ENCODE data around the gene WNT16. TPM values are rescaled to one million over a fixed set of nuclear protein-coding genes. Genes with fewer than 3 reads are reported as not detected.

Gene WNT16
- polyA plus RNA-seq, 2 donors = 0.02 to 0.05 TPM

DNA sequence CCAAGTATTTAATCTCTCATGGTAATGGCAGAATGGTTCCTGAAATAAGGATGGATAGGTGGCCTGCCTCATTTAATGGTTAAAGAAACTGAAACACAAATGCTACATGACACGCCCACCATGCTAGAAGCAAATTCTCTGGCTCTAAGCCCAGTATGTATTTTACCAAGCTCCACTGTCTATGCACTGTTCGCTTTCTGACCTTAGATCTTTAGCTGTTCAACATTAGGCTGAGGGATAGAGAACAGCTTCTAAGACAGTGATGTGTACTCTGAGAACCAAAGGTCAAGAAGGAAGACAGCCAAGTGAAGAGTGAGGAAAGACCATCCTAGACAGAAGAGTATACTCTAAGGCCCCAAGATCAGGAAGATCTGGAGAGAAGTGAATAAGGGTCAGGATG, 40.7 kb downstream of the WNT16 start:
- Histone ChIP-seq H3K9me3 (ENCODE audit: control insufficient read depth in 2 of 2, insufficient read depth in 1 of 2, low read depth in 1 of 2, low read length in 1 of 2) (no peaks in the 10 kb centered on the region), H3K4me3 (ENCODE audit: low read depth in 1 of 2, low read length in 2 of 2) (no peak overlapping the region), H3K4me1 (ENCODE audit: control insufficient read depth in 2 of 2, insufficient read depth in 2 of 2, low read length in 1 of 2) (no peaks in the 10 kb centered on the region), H3K27ac (ENCODE audit: low read depth in 2 of 2, low read length in 1 of 2) (peak overlapping the region in 1 of 2 donors; percentile 17), H3K27me3 (ENCODE audit: control insufficient read depth in 1 of 2, insufficient read depth in 2 of 2, low read length in 2 of 2) (no peaks in the 10 kb centered on the region), H3K36me3 (ENCODE audit: control insufficient read depth in 2 of 2, insufficient read depth in 2 of 2, low read length in 1 of 2) (peaks cover 0 to 2% of the 10 kb centered on the region in 2 donors)
- WGBS, 2 donors = 27 to 42% methylated on average over 2 of the region's 2 CpGs

DNA sequence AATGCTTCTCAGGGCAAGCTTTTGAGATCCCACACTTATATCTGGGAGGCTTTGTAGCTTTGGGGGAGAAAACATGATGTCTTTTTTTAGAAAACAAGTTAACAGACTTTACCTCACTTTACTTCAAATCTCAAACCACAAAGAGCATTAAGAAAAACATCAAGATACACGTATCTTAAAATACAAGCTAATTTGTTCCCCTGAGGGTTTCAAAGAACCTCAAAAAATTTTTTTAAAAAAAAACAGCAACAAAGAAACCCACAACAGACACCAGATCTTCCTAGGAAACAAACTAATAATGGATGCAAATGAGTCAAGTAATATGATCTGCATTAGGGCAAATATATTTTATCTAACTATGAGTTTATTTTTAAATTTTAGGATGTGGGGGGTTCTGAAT, 42.6 kb downstream of the WNT16 start:
- H3K27me3 ChIP-seq (ENCODE audit: control insufficient read depth in 1 of 2, insufficient read depth in 2 of 2, low read length in 2 of 2) = no peaks in the 10 kb centered on the region
- no peaks in the 10 kb centered on the region for H3K9me3 ChIP-seq (ENCODE audit: control insufficient read depth in 2 of 2, insufficient read depth in 1 of 2, low read depth in 1 of 2, low read length in 1 of 2)
- no peak overlapping the region for H3K27ac ChIP-seq (ENCODE audit: low read depth in 2 of 2, low read length in 1 of 2)
- H3K4me3 ChIP-seq (ENCODE audit: low read depth in 1 of 2, low read length in 2 of 2) = no peak overlapping the region
- peaks cover 0 to 6% of the 10 kb centered on the region in 2 donors for H3K36me3 ChIP-seq (ENCODE audit: control insufficient read depth in 2 of 2, insufficient read depth in 2 of 2, low read length in 1 of 2)
- H3K4me1 ChIP-seq (ENCODE audit: control insufficient read depth in 2 of 2, insufficient read depth in 2 of 2, low read length in 1 of 2) = no peaks in the 10 kb centered on the region
- 70 to 74% methylated on average over 1 of the region's 1 CpG for WGBS, 2 donors

DNA sequence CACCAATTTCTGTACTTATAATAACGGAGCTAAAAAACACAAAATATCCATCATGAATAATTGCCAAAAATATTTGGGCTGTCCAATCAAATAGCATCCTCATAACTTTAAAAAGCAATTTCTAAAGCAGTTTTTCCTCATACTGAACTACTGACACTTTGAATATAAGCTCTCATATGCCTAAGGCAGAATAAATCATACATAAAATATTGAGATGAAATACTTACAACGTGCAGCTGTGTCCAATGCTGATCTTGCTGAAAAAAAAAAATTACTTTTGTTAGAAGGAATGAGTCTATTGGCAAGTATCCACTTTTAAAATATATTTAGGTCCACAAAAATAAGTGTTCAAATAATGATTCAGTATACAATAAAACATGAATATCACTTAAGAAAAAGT, 43.1 kb downstream of the WNT16 start:
- H3K27ac ChIP-seq (ENCODE audit: low read depth in 2 of 2, low read length in 1 of 2) = no peak overlapping the region
- no peaks in the 10 kb centered on the region for H3K27me3 ChIP-seq (ENCODE audit: control insufficient read depth in 1 of 2, insufficient read depth in 2 of 2, low read length in 2 of 2)
- H3K4me3 ChIP-seq (ENCODE audit: low read depth in 1 of 2, low read length in 2 of 2) = no peak overlapping the region
- peaks cover 0 to 9% of the 10 kb centered on the region in 2 donors for H3K36me3 ChIP-seq (ENCODE audit: control insufficient read depth in 2 of 2, insufficient read depth in 2 of 2, low read length in 1 of 2)
- no peaks in the 10 kb centered on the region for H3K9me3 ChIP-seq (ENCODE audit: control insufficient read depth in 2 of 2, insufficient read depth in 1 of 2, low read depth in 1 of 2, low read length in 1 of 2)
- WGBS, 2 donors = 60 to 63% methylated on average over 2 of the region's 2 CpGs
- H3K4me1 ChIP-seq (ENCODE audit: control insufficient read depth in 2 of 2, insufficient read depth in 2 of 2, low read length in 1 of 2) = no peaks in the 10 kb centered on the region

DNA sequence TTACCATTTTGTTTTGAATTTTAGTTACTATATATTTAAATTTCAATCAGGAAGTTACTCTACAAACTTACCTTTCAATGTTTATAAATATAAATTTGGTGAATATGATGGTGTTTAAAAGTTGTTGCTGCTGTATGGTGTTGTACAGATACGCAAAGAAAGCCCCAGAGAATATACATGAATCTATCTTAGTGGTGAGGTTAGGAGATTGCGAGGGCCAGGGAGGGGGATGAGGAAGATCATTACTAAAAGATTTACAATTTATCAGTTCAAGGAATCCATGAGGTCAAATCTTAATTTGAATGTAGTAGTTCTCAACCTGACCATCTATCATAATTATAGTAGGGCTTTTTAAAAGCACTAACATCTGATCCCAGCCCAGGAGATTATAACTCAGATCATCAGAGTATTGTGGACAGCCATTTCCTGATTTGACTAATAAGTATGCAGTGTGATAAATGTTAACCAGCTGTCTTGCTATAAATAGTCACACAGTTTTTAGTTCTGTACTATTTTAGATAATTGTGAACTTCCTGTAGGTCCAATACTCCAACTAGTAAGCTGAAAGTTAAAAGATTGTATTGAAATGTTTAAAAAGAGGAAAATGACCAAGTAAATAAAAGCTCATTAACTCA, 43.7 kb downstream of the WNT16 start:
- Histone ChIP-seq H3K4me3 (ENCODE audit: low read depth in 1 of 2, low read length in 2 of 2) (no peak overlapping the region), H3K9me3 (ENCODE audit: control insufficient read depth in 2 of 2, insufficient read depth in 1 of 2, low read depth in 1 of 2, low read length in 1 of 2) (no peaks in the 10 kb centered on the region), H3K4me1 (ENCODE audit: control insufficient read depth in 2 of 2, insufficient read depth in 2 of 2, low read length in 1 of 2) (no peaks in the 10 kb centered on the region), H3K27me3 (ENCODE audit: control insufficient read depth in 1 of 2, insufficient read depth in 2 of 2, low read length in 2 of 2) (no peaks in the 10 kb centered on the region), H3K27ac (ENCODE audit: low read depth in 2 of 2, low read length in 1 of 2) (no peak overlapping the region), H3K36me3 (ENCODE audit: control insufficient read depth in 2 of 2, insufficient read depth in 2 of 2, low read length in 1 of 2) (peaks cover 0 to 11% of the 10 kb centered on the region in 2 donors)
- WGBS, 2 donors = 87 to 91% methylated on average over 2 of the region's 2 CpGs

DNA sequence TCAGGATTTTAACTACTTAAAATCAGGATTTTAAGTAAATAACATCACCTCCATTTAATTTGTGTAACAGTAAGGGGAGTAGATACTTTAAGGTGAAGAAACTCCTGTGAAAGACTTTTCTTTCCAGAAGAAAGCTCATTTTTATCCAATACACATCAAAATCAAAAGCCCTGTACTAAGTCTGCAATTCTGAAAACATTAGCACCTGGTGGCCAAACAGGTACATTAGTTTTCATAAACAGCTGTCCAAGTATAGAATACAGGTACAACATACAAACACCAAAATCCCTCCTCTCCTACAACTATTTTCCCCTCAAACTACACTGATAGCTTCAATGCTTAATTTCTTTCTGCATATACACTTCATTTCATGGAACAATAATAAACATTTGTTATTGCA, 44.4 kb downstream of the WNT16 start:
- H3K4me3 ChIP-seq (ENCODE audit: low read depth in 1 of 2, low read length in 2 of 2) = no peak overlapping the region
- H3K27ac ChIP-seq (ENCODE audit: low read depth in 2 of 2, low read length in 1 of 2) = no peak overlapping the region
- no peaks in the 10 kb centered on the region for H3K9me3 ChIP-seq (ENCODE audit: control insufficient read depth in 2 of 2, insufficient read depth in 1 of 2, low read depth in 1 of 2, low read length in 1 of 2)
- H3K4me1 ChIP-seq (ENCODE audit: control insufficient read depth in 2 of 2, insufficient read depth in 2 of 2, low read length in 1 of 2) = no peaks in the 10 kb centered on the region
- no peaks in the 10 kb centered on the region for H3K27me3 ChIP-seq (ENCODE audit: control insufficient read depth in 1 of 2, insufficient read depth in 2 of 2, low read length in 2 of 2)
- peaks cover 0 to 9% of the 10 kb centered on the region in 2 donors for H3K36me3 ChIP-seq (ENCODE audit: control insufficient read depth in 2 of 2, insufficient read depth in 2 of 2, low read length in 1 of 2)

DNA sequence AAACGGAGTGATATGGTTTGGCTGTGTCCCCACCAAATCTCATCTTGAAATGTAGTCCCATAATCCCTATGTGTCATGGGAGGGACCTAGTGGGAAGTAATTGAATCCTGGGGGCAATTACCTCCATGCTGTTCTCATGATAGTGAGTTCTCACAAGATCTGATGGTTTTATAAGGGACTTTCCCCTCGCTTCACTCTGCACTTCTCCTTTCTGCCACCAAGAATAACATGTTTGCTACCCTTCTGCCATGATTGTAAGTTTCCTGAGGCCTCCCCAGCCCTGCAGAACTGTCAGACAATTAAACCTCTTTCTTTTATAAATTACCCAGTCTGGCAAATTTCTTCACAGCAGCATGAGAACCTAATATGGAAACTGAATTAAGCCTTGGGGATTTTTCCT, 48.2 kb downstream of the WNT16 start:
- H3K9me3 ChIP-seq (ENCODE audit: control insufficient read depth in 2 of 2, insufficient read depth in 1 of 2, low read depth in 1 of 2, low read length in 1 of 2) = no peaks in the 10 kb centered on the region
- no peak overlapping the region for H3K4me3 ChIP-seq (ENCODE audit: low read depth in 1 of 2, low read length in 2 of 2)
- H3K36me3 ChIP-seq (ENCODE audit: control insufficient read depth in 2 of 2, insufficient read depth in 2 of 2, low read length in 1 of 2) = peaks cover 0 to 10% of the 10 kb centered on the region in 2 donors
- no peaks in the 10 kb centered on the region for H3K27me3 ChIP-seq (ENCODE audit: control insufficient read depth in 1 of 2, insufficient read depth in 2 of 2, low read length in 2 of 2)
- no peak overlapping the region for H3K27ac ChIP-seq (ENCODE audit: low read depth in 2 of 2, low read length in 1 of 2)
- WGBS, 2 donors = 90 to 97% methylated on average over 2 of the region's 2 CpGs
- H3K4me1 ChIP-seq (ENCODE audit: control insufficient read depth in 2 of 2, insufficient read depth in 2 of 2, low read length in 1 of 2) = no peaks in the 10 kb centered on the region

DNA sequence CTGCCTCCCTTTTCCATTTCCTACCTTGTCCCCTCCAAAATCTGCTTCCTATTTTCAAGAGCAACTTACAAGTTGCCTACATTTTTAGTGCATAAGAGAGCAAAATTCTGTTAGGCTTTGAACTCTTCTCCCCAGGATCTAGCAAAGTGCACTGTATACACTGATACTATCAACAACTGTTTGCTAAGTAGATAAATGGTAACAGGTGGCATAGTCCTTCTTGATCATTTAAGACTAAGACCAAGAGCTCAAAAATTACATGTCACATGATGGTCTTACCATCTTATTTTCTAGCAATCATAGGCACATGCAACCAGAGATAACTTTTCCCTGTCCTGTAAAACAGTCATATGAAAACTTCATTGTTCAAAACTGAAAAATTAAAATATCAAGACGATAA, 51.1 kb downstream of the WNT16 start:
- H3K36me3 ChIP-seq (ENCODE audit: control insufficient read depth in 2 of 2, insufficient read depth in 2 of 2, low read length in 1 of 2) = peaks cover 0 to 10% of the 10 kb centered on the region in 2 donors

DNA sequence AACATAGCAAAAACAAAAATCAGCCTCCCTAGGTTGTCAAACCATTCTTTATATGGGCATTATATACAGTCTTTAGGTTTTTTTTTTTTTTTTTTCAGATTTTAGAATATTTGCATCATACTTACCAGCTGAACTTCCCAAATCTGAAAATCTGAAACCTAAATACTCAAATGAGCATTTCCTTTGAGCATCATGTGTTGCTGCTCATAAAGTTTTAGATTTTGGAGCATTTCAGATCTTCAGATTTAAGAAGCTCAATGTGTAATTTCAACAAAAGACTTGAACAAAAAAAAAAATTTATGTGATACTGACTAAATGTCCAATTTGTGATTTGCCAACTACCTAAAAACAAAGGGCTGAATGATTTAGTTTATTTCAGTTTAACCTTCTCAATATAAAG, 53.7 kb downstream of the WNT16 start:
- Histone ChIP-seq H3K36me3 (ENCODE audit: control insufficient read depth in 2 of 2, insufficient read depth in 2 of 2, low read length in 1 of 2) (peaks cover 0 to 1% of the 10 kb centered on the region in 2 donors), H3K27ac (ENCODE audit: low read depth in 2 of 2, low read length in 1 of 2) (no peak overlapping the region), H3K27me3 (ENCODE audit: control insufficient read depth in 1 of 2, insufficient read depth in 2 of 2, low read length in 2 of 2) (no peaks in the 10 kb centered on the region), H3K9me3 (ENCODE audit: control insufficient read depth in 2 of 2, insufficient read depth in 1 of 2, low read depth in 1 of 2, low read length in 1 of 2) (no peaks in the 10 kb centered on the region), H3K4me1 (ENCODE audit: control insufficient read depth in 2 of 2, insufficient read depth in 2 of 2, low read length in 1 of 2) (peaks cover 0 to 3% of the 10 kb centered on the region in 2 donors), H3K4me3 (ENCODE audit: low read depth in 1 of 2, low read length in 2 of 2) (no peak overlapping the region)

More for the DNA sequence above, 51.1 kb downstream of the WNT16 start:
- no peaks in the 10 kb centered on the region for H3K9me3 ChIP-seq (ENCODE audit: control insufficient read depth in 2 of 2, insufficient read depth in 1 of 2, low read depth in 1 of 2, low read length in 1 of 2)
- 76 to 77% methylated on average over 1 of the region's 1 CpG for WGBS, 2 donors
- no peak overlapping the region for H3K4me3 ChIP-seq (ENCODE audit: low read depth in 1 of 2, low read length in 2 of 2)
- H3K27ac ChIP-seq (ENCODE audit: low read depth in 2 of 2, low read length in 1 of 2) = no peak overlapping the region
- H3K27me3 ChIP-seq (ENCODE audit: control insufficient read depth in 1 of 2, insufficient read depth in 2 of 2, low read length in 2 of 2) = no peaks in the 10 kb centered on the region
- H3K4me1 ChIP-seq (ENCODE audit: control insufficient read depth in 2 of 2, insufficient read depth in 2 of 2, low read length in 1 of 2) = no peaks in the 10 kb centered on the region

DNA sequence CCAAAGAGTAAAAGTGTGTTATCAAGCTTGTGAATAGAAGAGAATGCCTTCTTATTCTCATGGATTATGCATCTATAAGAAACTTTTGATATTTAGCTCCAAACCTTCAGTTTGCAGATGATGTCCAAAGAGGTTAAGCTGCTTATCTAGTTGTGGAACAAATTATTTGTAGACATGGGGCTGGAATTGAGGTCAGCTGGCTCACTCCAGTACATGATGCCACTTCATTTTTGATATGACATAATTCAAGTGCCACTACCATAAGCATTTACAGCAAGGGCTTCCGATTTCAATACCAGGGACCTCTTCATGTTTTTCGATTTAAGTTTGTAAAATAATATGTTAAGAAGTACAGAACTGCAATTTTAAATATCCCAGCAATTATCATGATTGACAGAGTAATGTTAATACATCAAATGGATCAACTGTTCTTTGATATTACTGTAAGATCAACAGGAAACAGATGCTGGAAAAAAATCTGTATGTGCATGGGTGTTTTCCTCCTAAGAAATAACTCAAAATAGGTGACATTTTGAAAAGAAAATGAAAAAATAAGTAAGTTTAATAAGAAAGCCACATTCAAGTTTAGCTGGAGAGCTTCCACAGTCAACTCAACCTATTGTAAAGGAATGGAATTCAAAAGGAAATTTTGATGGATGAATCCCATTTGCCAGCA, 54.6 kb downstream of the WNT16 start:
- H3K4me3 ChIP-seq (ENCODE audit: low read depth in 1 of 2, low read length in 2 of 2) = no peak overlapping the region
- H3K36me3 ChIP-seq (ENCODE audit: control insufficient read depth in 2 of 2, insufficient read depth in 2 of 2, low read length in 1 of 2) = peaks cover 0 to 1% of the 10 kb centered on the region in 2 donors
- H3K9me3 ChIP-seq (ENCODE audit: control insufficient read depth in 2 of 2, insufficient read depth in 1 of 2, low read depth in 1 of 2, low read length in 1 of 2) = no peaks in the 10 kb centered on the region
- H3K27me3 ChIP-seq (ENCODE audit: control insufficient read depth in 1 of 2, insufficient read depth in 2 of 2, low read length in 2 of 2) = no peaks in the 10 kb centered on the region
- H3K27ac ChIP-seq (ENCODE audit: low read depth in 2 of 2, low read length in 1 of 2) = no peak overlapping the region
- 84 to 89% methylated on average over 2 of the region's 2 CpGs for WGBS, 2 donors
- peaks cover 0 to 3% of the 10 kb centered on the region in 2 donors for H3K4me1 ChIP-seq (ENCODE audit: control insufficient read depth in 2 of 2, insufficient read depth in 2 of 2, low read length in 1 of 2)

DNA sequence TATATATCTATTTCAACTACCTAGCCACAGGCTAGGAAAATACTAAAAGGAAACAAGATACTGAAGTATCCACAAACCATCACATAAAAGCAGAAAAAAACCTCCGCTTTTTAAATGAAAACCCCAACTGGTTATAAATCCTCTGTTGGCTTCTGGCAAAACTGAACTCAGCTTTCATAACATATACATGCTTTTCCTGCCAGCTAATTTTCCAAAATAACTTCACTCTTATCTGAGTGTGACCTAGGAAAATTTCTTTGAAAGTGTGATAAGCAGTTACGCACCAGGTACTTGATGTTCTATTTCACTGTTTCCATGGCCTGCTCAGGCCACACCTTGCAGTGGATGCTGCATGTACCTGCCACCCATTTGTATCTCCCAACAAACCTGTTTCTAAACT, 55.5 kb downstream of the WNT16 start:
- Histone ChIP-seq H3K4me3 (ENCODE audit: low read depth in 1 of 2, low read length in 2 of 2) (no peak overlapping the region), H3K9me3 (ENCODE audit: control insufficient read depth in 2 of 2, insufficient read depth in 1 of 2, low read depth in 1 of 2, low read length in 1 of 2) (no peaks in the 10 kb centered on the region), H3K4me1 (ENCODE audit: control insufficient read depth in 2 of 2, insufficient read depth in 2 of 2, low read length in 1 of 2) (peaks cover 0 to 3% of the 10 kb centered on the region in 2 donors), H3K27me3 (ENCODE audit: control insufficient read depth in 1 of 2, insufficient read depth in 2 of 2, low read length in 2 of 2) (no peaks in the 10 kb centered on the region), H3K36me3 (ENCODE audit: control insufficient read depth in 2 of 2, insufficient read depth in 2 of 2, low read length in 1 of 2) (peaks cover 0 to under 1% of the 10 kb centered on the region in 2 donors), H3K27ac (ENCODE audit: low read depth in 2 of 2, low read length in 1 of 2) (no peak overlapping the region)
- 63 to 80% methylated on average over 2 of the region's 2 CpGs for WGBS, 2 donors
